Measurements from ENCODE around the gene ACADVL. TPM values are rescaled to one million over a fixed set of nuclear protein-coding genes. Genes with fewer than 3 reads are reported as not detected.
"Not testable (repeated sequence)": the region's sequence is repeated elsewhere in the genome, so short reads cannot be mapped to it uniquely, and the experiment has no call there.

ACADVL gene
- polyA plus RNA-seq (2013), result 491 and 526 TPM in 2 replicates

DNA sequence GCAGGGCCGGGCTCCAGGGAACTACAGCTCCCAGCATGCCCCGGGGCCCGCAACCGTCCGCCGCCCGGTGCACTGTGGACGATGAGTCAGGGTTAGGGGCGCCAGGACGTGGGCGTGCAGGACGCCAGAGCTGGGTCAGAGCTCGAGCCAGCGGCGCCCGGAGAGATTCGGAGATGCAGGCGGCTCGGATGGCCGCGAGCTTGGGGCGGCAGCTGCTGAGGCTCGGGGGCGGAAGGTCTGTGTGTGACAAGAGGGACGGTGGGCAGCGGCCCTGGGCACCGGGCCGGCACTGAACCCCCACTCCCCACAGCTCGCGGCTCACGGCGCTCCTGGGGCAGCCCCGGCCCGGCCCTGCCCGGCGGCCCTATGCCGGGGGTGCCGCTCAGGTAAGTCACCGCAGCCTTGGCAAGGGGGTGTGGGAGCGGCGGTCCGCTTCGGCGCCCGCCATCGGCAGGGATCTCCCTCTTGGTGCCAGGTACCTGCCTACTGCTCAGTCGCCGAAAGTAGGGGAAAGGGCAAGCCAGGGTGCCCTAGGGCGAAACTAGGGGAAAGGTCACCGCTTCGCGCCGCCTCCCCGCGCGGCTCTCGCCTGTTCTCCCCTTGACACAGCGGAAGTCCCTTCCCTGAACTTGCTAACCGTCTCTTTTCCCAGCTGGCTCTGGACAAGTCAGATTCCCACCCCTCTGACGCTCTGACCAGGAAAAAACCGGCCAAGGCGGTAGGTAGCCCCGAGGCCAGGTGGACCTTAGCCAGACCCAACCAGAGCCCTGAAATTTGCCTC lies at the start of gene ACADVL, which contains the start of gene DLG4:
TSS of gene ACADVL (plus strand) at position 127 of the 781 bp plus-strand sequence. CDS start at position 174, 47 bp downstream.
TSS of gene DLG4 (minus strand) at position 25 of the 781 bp plus-strand sequence.
- H3K23ac ChIP-seq (ENCODE audit: low read length), result no peak within 1 kb of the TSS
- H4K8ac ChIP-seq (ENCODE audit: low read depth, low read length), result peak within 1 kb of the TSS; percentile 88
- peak within 1 kb of the TSS; percentile 98 for H3K27ac ChIP-seq (ENCODE audit: low read depth, low read length)
- H2BK12ac ChIP-seq (ENCODE audit: low read length), result peak within 1 kb of the TSS; percentile 82
- H3K4me2 ChIP-seq (ENCODE audit: low read length), result peak within 1 kb of the TSS; percentile 85
- H2AK5ac ChIP-seq (ENCODE audit: low read length), result peak within 1 kb of the TSS; percentile 72
- H4K91ac ChIP-seq (ENCODE audit: low read depth, low read length), result peak within 1 kb of the TSS; percentile 99
- H4K12ac ChIP-seq (ENCODE audit: low read depth, low read length), result peak within 1 kb of the TSS; percentile 83
- DNase-seq, result peak; percentile 93 to 96
- H2AFZ ChIP-seq (ENCODE audit: insufficient read depth, low read length, poor library complexity), result peak within 1 kb of the TSS; percentile 51
- H3K4me3 ChIP-seq (ENCODE audit: low read depth, low read length), result peak within 1 kb of the TSS; percentile 97
- H3K79me1 ChIP-seq (ENCODE audit: low read length), result peaks cover 24% of the 10 kb centered on the region
- H3K9ac ChIP-seq (ENCODE audit: low read length), result peak within 1 kb of the TSS; percentile 93
- peak within 1 kb of the TSS; percentile 95 for H3K14ac ChIP-seq (ENCODE audit: low read length)
- H3K18ac ChIP-seq (ENCODE audit: low read length), result peak within 1 kb of the TSS; percentile 95
- WGBS (ENCODE audit: extremely low coverage, insufficient coverage, insufficient read length), result no CpG with 5 or more reads among the region's 63 CpGs
- peaks cover 10% of the 10 kb centered on the region for H3K79me2 ChIP-seq (ENCODE audit: control insufficient read depth, insufficient read depth, low read length, poor library complexity)
- H3K4me1 ChIP-seq (ENCODE audit: control insufficient read depth in 1 of 2, insufficient read depth in 2 of 2, low read length in 2 of 2), result peaks cover 50 to 58% of the 10 kb centered on the region in 2 experiments
- H3K4ac ChIP-seq (ENCODE audit: low read depth, low read length), result peak within 1 kb of the TSS; percentile 89
- no peaks in the 10 kb centered on the region for H3K27me3 ChIP-seq (ENCODE audit: insufficient read depth, low read length)
- peaks cover 41 to 44% of the 10 kb centered on the region in 2 experiments for H3K36me3 ChIP-seq (ENCODE audit: control insufficient read depth in 1 of 2, insufficient read depth in 2 of 2, low read length in 2 of 2)
- H2BK5ac ChIP-seq (ENCODE audit: low read depth, low read length, poor library complexity), result peak within 1 kb of the TSS; percentile 96
- no peaks in the 10 kb centered on the region for H3K9me3 ChIP-seq (ENCODE audit: insufficient read depth, low read depth, low read length)
- H2BK120ac ChIP-seq (ENCODE audit: insufficient read depth, low read length, poor library complexity), result peak within 1 kb of the TSS; percentile 93

GRCh38 chr17:7172522-7173191 lies 47.1 kb upstream of the ACADVL start:
- not testable (repeated sequence) for H3K27ac ChIP-seq (ENCODE audit: low read depth, low read length); H3K36me3 ChIP-seq (ENCODE audit: control insufficient read depth in 1 of 2, insufficient read depth in 2 of 2, low read length in 2 of 2); H3K18ac ChIP-seq (ENCODE audit: low read length); H4K12ac ChIP-seq (ENCODE audit: low read depth, low read length); H3K4me3 ChIP-seq (ENCODE audit: low read depth, low read length); H3K23ac ChIP-seq (ENCODE audit: low read length); H3K4me2 ChIP-seq (ENCODE audit: low read length); H3K4me1 ChIP-seq (ENCODE audit: control insufficient read depth in 1 of 2, insufficient read depth in 2 of 2, low read length in 2 of 2); H2BK5ac ChIP-seq (ENCODE audit: low read depth, low read length, poor library complexity); H4K8ac ChIP-seq (ENCODE audit: low read depth, low read length); H3K79me2 ChIP-seq (ENCODE audit: control insufficient read depth, insufficient read depth, low read length, poor library complexity); H3K79me1 ChIP-seq (ENCODE audit: low read length); H4K91ac ChIP-seq (ENCODE audit: low read depth, low read length); H2AFZ ChIP-seq (ENCODE audit: insufficient read depth, low read length, poor library complexity); H2BK12ac ChIP-seq (ENCODE audit: low read length); H3K4ac ChIP-seq (ENCODE audit: low read depth, low read length); H3K27me3 ChIP-seq (ENCODE audit: insufficient read depth, low read length); H2BK120ac ChIP-seq (ENCODE audit: insufficient read depth, low read length, poor library complexity); DNase-seq; H3K14ac ChIP-seq (ENCODE audit: low read length); H3K9ac ChIP-seq (ENCODE audit: low read length); H2AK5ac ChIP-seq (ENCODE audit: low read length)
- WGBS (ENCODE audit: extremely low coverage, insufficient coverage, insufficient read length), result no CpG with 5 or more reads among the region's 18 CpGs
- H3K9me3 ChIP-seq (ENCODE audit: insufficient read depth, low read depth, low read length), result peaks cover 11% of the 10 kb centered on the region

- Histone ChIP-seq H3K36me3 (ENCODE audit: control insufficient read depth in 1 of 2, insufficient read depth in 2 of 2, low read length in 2 of 2) (no peaks in the 10 kb centered on the region), H4K8ac (ENCODE audit: low read depth, low read length) (no peak overlapping the region), H3K79me1 (ENCODE audit: low read length) (peaks cover 8% of the 10 kb centered on the region), H3K14ac (ENCODE audit: low read length) (no peak overlapping the region), H2BK12ac (ENCODE audit: low read length) (no peak overlapping the region), H3K4me1 (ENCODE audit: control insufficient read depth in 1 of 2, insufficient read depth in 2 of 2, low read length in 2 of 2) (peaks cover 4 to 15% of the 10 kb centered on the region in 2 experiments), H2AK5ac (ENCODE audit: low read length) (no peak overlapping the region), H2BK5ac (ENCODE audit: low read depth, low read length, poor library complexity) (no peak overlapping the region), H2BK120ac (ENCODE audit: insufficient read depth, low read length, poor library complexity) (no peak overlapping the region), H2AFZ (ENCODE audit: insufficient read depth, low read length, poor library complexity) (no peak overlapping the region), H3K4ac (ENCODE audit: low read depth, low read length) (no peak overlapping the region), H3K27ac (ENCODE audit: low read depth, low read length) (no peak overlapping the region), H3K4me2 (ENCODE audit: low read length) (peak overlapping the region; percentile 23), H4K12ac (ENCODE audit: low read depth, low read length) (no peak overlapping the region), H3K23ac (ENCODE audit: low read length) (no peak overlapping the region), H3K4me3 (ENCODE audit: low read depth, low read length) (peak overlapping the region; percentile 6), H3K79me2 (ENCODE audit: control insufficient read depth, insufficient read depth, low read length, poor library complexity) (peaks cover 2% of the 10 kb centered on the region), H4K91ac (ENCODE audit: low read depth, low read length) (no peak overlapping the region), H3K9ac (ENCODE audit: low read length) (no peak overlapping the region), H3K27me3 (ENCODE audit: insufficient read depth, low read length) (no peaks in the 10 kb centered on the region), H3K18ac (ENCODE audit: low read length) (no peak overlapping the region), H3K9me3 (ENCODE audit: insufficient read depth, low read depth, low read length) (peaks cover 13% of the 10 kb centered on the region)
- peak; percentile 9 to 16 for DNase-seq
- WGBS (ENCODE audit: extremely low coverage, insufficient coverage, insufficient read length), result no CpG with 5 or more reads among the region's 69 CpGs
Measured at GRCh38 chr17:7173687-7174602, 45.8 kb upstream of the ACADVL start.
